ENCODE measurements around the gene RPS6KC1. TPM values are rescaled to one million over a fixed set of nuclear protein-coding genes. Genes with fewer than 3 reads are reported as not detected.

RPS6KC1 gene
- total RNA-seq, 2 donors from 2014 or later = 20.7 to 34.1 TPM

DNA sequence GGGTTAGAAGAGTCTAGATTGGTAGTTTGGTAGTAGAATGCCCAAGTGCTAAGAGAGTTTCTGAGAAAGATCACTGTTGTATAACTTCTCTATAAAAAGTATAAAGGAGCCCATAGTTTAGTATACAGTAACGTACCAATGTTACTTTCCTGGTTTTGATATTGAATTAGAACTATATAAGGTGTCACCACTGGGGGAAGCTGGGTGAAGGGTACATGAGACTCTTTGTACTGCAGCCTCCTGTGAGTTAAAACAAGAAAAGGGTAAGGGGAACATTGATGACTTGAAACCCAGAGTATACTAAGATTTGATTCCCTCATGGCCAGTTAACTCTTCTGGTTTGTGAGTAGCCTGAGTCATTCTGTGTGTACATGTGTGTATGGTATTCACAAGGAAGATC is 129.8 kb downstream of the RPS6KC1 start:
- Histone ChIP-seq H3K27ac (no peak overlapping the region), H3K27me3 (replicated peaks; ENCODE audit: insufficient read depth) (no peaks in the 10 kb centered on the region), H3K9me3 (peaks cover 4% of the 10 kb centered on the region), H3K4me3 (no peak overlapping the region), H3K4me1 (ENCODE audit: control insufficient read depth in 1 of 2, low read depth in 2 of 2) (no peaks in the 10 kb centered on the region), H3K36me3 (peaks cover 3% of the 10 kb centered on the region)
- DNase-seq (ENCODE audit: low spot score) (no peak), ATAC-seq (ENCODE audit: insufficient number of reproducible peaks, low FRiP score, low read depth) (no peak)
- TF ChIP-seq, protein P1, sequence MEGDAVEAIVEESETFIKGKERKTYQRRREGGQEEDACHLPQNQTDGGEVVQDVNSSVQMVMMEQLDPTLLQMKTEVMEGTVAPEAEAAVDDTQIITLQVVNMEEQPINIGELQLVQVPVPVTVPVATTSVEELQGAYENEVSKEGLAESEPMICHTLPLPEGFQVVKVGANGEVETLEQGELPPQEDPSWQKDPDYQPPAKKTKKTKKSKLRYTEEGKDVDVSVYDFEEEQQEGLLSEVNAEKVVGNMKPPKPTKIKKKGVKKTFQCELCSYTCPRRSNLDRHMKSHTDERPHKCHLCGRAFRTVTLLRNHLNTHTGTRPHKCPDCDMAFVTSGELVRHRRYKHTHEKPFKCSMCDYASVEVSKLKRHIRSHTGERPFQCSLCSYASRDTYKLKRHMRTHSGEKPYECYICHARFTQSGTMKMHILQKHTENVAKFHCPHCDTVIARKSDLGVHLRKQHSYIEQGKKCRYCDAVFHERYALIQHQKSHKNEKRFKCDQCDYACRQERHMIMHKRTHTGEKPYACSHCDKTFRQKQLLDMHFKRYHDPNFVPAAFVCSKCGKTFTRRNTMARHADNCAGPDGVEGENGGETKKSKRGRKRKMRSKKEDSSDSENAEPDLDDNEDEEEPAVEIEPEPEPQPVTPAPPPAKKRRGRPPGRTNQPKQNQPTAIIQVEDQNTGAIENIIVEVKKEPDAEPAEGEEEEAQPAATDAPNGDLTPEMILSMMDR (IDR thresholded peaks at IDR 0.05) = no peak

DNA sequence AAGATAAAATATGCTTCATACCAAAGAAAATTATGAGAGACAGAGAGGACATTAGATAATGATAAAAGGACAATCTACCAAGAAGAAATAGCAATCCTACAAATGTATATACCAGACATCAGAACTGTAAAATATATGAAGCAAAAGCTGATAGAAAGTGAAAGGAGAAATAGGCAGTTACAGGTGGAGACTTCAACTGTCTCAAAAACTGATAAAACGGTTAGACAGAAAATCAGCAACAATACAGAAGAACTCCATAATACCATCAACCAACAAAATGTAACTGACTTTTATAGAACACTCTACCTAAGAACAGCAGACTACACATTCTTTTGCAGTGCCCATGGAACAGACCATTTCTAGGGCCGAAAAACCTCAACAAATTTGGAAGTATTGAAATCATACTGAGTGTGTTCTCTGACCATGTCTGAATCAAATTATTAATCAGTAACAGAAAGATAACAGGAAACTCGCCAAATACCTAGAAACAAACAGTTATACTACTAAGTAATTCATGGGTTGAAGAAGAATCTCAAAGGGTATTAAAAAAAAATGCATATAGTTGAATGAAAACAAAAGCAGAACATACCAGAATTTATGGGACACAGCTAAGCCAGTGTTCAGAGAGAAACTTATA is 132.1 kb downstream of the RPS6KC1 start:
- Histone ChIP-seq H3K4me3 (no peak overlapping the region), H3K27ac (no peak overlapping the region), H3K9me3 (peaks cover 12% of the 10 kb centered on the region), H3K4me1 (ENCODE audit: control insufficient read depth in 1 of 2, low read depth in 2 of 2) (no peaks in the 10 kb centered on the region), H3K36me3 (peaks cover 5% of the 10 kb centered on the region), H3K27me3 (replicated peaks; ENCODE audit: insufficient read depth) (no peaks in the 10 kb centered on the region)
- DNase-seq (ENCODE audit: low spot score) = no peak
- ATAC-seq (ENCODE audit: insufficient number of reproducible peaks, low FRiP score, low read depth) = no peak
- TF ChIP-seq, protein P1 (IDR thresholded peaks at IDR 0.05) = no peak

DNA sequence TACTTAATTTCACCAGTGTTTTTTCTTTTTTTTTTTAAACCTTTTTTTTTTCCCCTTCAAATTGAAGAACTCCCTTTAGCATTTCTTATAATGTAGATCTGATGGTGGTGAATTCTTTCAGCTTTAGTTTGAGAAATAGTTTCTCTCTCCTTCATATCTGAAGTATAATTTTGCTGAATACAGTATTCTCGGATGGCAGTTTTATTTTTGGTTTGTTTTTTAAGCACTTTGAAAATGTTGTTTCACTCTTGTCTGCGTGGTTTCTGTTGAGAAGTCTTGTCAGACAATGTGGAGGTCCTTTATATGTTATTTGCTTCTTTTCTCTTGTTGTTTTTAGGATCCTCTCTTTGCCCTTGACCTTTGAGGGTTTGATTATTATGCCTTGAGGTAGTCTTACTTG is 135.1 kb downstream of the RPS6KC1 start:
- peaks cover 17% of the 10 kb centered on the region for H3K9me3 ChIP-seq
- peaks cover 5% of the 10 kb centered on the region for H3K36me3 ChIP-seq
- TF ChIP-seq, protein P1 (IDR thresholded peaks at IDR 0.05) = no peak
- no peak for ATAC-seq (ENCODE audit: insufficient number of reproducible peaks, low FRiP score, low read depth)
- no peaks in the 10 kb centered on the region for H3K4me1 ChIP-seq (ENCODE audit: control insufficient read depth in 1 of 2, low read depth in 2 of 2)
- H3K27ac ChIP-seq = no peak overlapping the region
- no peak for DNase-seq (ENCODE audit: low spot score)
- no peak overlapping the region for H3K4me3 ChIP-seq
- no peaks in the 10 kb centered on the region for H3K27me3 ChIP-seq (replicated peaks; ENCODE audit: insufficient read depth)

DNA sequence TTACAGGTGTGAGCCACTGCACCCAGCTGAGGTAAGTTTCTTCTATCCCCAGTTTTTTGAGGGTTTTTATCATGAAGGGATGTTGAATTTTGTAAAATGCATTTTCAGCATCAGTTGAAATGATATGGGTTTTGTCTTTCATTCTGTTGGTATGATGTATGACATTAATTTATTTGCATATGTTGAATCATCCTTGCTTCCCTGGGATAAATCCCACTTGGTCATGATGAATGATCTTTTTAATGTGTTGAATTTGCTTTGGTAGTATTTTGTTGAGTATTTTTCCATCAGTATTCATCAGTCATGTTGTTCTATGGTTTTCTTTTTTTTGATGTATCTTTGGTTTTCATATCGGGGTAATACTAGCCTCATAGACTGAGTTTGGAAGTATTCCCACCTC is 141.0 kb downstream of the RPS6KC1 start:
- H3K4me3 ChIP-seq = no peak overlapping the region
- H3K27ac ChIP-seq = no peak overlapping the region
- no peaks in the 10 kb centered on the region for H3K4me1 ChIP-seq (ENCODE audit: control insufficient read depth in 1 of 2, low read depth in 2 of 2)
- peaks cover 5% of the 10 kb centered on the region for H3K9me3 ChIP-seq
- ATAC-seq (ENCODE audit: insufficient number of reproducible peaks, low FRiP score, low read depth) (no peak), DNase-seq (ENCODE audit: low spot score) (no peak)
- no peaks in the 10 kb centered on the region for H3K27me3 ChIP-seq (replicated peaks; ENCODE audit: insufficient read depth)
- TF ChIP-seq, protein P1 (IDR thresholded peaks at IDR 0.05) = no peak
- H3K36me3 ChIP-seq = no peaks in the 10 kb centered on the region

DNA sequence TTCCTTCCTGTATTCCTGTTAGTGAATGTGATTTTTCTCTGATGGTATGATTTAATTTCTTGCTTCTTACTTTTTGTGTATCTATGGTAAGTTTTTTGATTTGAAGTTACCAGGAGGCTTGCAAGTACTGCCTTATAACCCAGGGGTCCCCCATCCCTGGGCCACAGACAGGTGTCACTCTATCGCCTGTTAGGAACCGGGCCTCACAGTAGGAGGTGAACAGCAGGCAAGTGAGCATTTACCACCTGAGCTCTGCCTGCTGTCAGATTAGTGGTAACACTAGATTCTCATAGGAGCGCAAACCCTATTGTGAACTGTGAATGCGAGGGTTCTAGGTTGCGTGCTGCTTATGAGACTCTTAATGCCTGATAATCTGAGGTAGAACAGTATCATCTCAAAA is 143.3 kb downstream of the RPS6KC1 start:
- DNase-seq (ENCODE audit: low spot score) = no peak
- ATAC-seq (ENCODE audit: insufficient number of reproducible peaks, low FRiP score, low read depth) = no peak
- H3K27ac ChIP-seq = no peak overlapping the region
- no peak overlapping the region for H3K4me3 ChIP-seq
- H3K36me3 ChIP-seq = peaks cover 7% of the 10 kb centered on the region
- H3K27me3 ChIP-seq (replicated peaks; ENCODE audit: insufficient read depth) = no peaks in the 10 kb centered on the region
- TF ChIP-seq, protein P1 (IDR thresholded peaks at IDR 0.05) = no peak
- H3K9me3 ChIP-seq = peaks cover 16% of the 10 kb centered on the region
- H3K4me1 ChIP-seq (ENCODE audit: control insufficient read depth in 1 of 2, low read depth in 2 of 2) = no peaks in the 10 kb centered on the region

Data from thoracic aorta (tissue), 2 donors.